NCI-H446 (cell line): ENCODE results near the gene TOR1A.
"Not testable (repeated sequence)": the region's sequence is repeated elsewhere in the genome, so short reads cannot be mapped to it uniquely, and the experiment has no call there.

ENCODE experiments used
- DNase-seq, 2 experiments: peaks; one replicate each; lab custom pipeline; 2025; lab: John Stamatoyannopoulos, UW

Gene TOR1A

DNA sequence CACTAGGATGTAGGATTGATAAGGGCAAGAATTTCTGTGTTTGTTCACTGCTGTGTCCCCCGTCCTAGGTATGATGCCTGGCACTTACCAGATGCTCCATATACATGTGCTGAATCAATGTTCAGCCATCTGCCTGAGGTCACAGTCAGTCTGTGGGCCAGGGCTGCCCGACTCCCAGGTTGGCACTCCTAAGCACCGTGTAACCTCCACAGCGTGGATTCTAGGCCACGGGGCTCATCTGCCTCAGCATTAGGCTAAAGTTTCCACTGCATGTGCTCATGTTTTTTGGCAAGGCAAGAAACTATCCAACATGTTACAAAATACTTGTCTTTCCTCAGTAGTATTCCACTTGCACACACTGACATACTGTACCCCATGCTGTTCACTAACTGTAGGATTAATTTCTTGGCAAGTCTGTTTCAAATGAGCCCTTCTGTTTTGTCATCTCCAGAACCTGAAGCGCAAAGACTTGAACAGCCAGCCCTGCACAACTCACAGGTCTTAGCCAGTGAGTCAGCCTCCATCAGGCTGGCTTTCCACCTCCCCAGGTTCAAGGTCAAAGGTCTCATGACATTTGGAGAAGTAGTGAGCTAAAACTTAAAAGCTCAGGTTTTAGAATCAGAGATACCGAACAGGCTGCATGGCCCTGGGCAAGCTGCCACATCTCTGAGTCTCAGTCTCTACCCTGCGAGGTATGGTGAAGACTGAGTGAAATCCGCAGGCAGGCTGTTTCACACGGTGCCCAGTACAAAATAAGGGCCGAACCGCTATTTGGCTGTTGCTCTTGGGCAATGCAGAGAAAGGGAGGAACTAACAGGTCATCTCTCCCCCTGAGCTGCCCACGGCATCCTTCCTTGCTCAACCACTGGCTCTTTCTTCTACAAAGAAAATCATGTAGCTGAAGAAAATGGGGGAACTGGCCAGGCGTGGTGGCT lies 7.2 kb downstream of the TOR1A start:
- DNase-seq, result no peak

DNA sequence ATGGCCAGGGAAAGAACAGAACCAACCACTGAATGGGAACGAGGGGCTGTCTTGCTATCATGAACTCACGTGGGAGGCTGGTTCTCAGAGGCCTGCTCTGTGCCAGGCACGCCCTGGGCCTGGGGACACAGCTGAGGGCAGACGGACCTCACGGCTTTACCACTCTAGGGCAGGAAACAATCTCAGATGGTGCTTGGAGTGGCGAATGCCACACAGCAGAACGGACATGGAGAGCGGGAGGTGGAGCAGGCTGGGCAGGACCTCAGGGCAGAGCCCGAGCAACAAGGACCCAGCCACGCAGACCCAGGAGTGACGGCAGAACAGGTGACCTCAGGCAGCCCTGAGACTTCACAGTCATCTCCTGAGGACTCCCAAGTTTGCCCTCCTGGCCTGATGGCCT lies 8.7 kb downstream of the TOR1A start:
- no peak for DNase-seq

DNA sequence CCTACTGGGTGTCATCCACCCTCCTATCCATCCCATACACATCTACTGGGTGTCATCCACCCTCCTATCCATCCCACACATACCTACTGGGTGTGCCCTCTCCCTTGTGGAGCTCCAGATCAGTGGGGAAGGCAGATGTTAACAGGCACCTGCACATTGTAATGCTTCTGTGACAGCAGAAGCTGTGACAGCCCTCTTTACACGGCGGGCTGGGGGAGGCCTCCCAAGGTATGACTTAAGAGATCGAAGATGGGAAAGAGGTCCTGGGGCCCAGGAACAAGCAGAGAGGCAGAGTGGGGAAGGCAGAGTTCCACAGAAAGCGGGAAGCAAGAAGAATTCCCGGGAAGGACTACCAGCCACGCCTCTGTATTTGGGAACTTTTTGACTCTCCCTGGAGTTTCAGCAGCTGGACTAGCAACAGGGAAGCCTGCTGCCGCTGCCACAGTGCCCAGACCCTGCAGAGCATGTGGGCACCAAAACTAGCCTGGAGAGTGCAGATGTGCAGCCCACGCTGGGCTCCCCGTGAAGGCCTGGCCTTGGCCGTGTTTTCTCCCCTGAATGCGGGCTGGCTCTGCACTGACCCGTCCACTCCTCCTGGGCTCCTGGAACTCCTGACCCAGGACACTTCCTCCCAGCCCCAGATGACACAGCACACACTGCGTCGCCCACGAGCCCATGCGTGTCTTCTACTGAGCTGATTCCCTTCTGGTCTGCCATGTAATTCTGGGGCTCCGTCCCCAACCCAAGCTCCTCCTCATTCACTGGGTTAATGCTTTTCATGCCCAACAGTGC lies 9.3 kb downstream of the TOR1A start:
- no peak for DNase-seq

DNA sequence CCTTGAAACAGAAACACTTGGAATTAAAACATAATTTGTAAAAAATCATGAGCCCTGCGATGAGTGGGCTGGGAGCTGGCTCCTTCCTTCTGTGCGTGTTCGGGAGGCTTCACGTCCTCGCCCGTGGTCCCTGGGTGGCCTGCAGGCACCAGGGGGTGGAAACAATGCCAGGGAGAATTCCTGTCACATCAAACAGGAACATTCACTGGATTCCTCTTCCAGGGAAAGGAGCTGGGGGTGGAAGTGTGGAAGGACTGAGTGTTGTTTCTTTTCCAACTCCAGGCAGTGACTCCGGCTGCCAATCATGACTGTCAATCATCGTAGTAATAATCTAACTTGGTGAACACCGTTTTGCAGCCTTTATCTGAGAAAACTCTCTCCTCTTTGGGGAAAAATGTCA lies 10.3 kb downstream of the TOR1A start:
- no peak for DNase-seq

DNA sequence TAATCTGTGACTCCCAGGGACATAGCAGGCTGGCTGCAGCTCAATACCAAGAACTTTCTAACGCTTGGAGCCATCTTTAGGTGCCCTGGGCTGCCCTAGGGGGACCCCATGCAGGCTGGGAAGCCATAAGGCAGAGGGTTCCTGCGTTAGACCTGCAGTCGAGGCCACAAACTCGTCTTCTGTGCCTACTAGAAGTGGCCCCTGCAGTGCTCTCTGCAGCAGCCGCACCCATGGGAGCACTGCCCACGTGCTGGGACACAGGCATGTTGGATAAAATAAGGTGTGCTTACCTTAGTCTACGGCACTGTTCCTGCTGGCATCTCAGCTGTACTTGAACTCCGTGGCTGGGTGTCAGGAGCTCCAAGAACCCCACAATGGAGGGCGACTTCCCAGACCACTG lies 11.6 kb downstream of the TOR1A start:
- no peak for DNase-seq

DNA sequence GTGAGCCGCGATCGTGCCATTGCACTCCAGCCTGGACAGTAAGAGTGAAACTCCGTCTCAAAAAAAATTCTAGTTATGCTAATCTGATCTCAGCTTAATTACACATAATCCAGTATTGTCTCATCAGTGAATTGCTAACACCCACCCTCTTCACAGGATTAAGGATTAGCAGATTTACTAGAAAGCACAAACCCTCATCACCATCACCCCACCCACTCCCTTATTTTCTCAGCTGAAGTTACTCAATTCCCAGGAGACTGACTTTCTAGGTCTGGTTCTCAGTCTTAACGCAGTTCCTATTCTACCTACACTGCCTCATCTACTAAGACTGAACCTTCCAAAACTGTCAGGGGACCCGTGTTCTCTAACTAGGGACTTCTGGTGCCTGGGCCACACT lies 12.0 kb downstream of the TOR1A start:
- DNase-seq, result no peak

DNA sequence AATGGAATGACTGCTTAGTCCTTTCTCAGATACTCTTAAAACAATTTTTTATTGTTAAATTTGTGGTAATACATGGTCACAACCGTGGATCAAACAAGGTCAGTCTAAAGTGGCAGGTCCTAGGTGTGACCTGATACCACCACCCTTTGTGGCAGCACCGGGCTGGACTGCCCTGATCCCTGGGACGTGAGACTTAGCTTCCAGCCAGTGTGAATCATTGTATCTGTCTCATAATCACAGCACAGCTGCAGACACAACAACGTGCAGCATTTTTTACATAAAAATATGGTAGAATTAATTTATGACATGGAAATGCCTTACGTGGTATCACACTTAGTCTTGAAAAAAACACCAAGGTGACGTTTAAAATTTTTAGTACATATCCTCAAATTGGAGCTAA lies 13.1 kb downstream of the TOR1A start:
- DNase-seq, result no peak

DNA sequence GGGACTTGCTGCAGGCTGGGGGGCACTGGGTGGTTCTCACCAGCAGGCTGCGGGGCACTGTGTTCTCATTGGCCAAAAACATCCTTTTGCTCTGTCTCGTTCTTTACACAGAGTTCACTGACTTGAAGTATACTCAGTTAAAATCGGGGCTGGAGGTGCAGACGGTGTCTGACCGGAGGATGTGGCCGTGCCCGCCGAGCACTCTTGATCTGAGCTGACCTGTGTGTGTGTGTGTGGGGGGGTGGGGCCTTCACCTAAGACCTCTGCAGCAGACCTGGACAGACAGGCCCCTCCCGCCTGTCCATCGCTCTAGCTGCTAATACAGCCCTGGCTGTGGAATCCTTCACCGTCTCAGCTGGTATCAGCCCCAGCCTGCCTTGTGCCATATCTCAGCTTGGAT lies 13.8 kb downstream of the TOR1A start:
- DNase-seq, result no peak

DNA sequence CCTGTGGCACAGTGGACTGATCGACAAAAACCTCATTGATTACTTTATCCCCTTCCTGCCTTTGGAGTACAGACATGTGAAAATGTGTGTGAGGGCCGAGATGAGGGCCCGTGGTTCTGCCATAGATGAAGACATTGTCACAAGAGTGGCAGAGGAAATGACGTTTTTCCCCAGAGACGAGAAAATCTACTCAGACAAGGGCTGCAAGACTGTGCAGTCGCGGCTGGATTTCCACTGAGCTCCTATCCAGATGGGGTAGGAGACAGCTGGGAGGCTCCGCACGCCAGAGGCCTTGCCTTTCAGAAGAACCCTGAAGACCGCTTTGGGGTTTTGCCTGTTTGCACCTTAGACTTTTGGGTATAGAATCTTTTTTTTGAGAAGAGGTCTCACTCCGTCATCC lies 14.6 kb downstream of the TOR1A start:
- no peak for DNase-seq

DNA sequence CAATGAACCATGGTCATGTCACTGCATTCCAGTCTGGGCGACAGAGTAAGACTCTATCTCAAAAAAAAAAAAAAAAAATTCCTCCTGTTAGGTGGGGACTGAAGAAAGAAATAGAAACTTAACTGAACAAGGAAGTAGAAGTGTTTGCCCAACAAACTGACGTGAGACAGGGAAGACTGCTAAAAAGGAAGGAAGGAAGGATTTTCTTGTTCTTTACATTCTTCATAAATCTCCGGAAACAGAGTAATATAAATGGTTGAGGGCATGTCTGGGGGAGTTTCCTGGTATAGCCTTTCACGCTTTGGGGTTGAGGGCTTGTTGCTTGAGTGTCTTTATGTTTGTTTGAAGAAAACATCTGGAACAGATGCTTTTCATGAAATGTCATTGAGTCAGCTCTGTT lies 17.9 kb downstream of the TOR1A start:
- DNase-seq, result no peak

DNA sequence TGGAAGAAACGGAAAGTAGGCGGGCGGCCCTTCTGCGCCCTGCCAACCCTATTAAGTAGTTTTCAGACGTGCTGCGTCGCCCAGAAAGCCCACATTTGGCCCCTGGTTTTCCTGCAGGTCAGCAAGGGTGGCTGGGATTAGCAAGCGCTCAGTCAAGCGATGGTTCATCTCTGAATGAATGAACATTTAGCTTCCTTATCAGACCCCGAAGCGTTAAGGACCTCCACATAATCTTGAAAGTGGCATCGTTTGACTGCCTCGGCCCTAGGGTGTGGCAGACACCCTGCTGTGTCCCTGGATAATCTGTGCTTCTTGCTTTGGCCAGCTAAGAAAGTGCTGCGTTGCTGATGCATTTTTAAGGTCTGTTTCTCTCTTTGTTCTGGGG lies 20.3 kb downstream of the TOR1A start:
- DNase-seq, result no peak

DNA sequence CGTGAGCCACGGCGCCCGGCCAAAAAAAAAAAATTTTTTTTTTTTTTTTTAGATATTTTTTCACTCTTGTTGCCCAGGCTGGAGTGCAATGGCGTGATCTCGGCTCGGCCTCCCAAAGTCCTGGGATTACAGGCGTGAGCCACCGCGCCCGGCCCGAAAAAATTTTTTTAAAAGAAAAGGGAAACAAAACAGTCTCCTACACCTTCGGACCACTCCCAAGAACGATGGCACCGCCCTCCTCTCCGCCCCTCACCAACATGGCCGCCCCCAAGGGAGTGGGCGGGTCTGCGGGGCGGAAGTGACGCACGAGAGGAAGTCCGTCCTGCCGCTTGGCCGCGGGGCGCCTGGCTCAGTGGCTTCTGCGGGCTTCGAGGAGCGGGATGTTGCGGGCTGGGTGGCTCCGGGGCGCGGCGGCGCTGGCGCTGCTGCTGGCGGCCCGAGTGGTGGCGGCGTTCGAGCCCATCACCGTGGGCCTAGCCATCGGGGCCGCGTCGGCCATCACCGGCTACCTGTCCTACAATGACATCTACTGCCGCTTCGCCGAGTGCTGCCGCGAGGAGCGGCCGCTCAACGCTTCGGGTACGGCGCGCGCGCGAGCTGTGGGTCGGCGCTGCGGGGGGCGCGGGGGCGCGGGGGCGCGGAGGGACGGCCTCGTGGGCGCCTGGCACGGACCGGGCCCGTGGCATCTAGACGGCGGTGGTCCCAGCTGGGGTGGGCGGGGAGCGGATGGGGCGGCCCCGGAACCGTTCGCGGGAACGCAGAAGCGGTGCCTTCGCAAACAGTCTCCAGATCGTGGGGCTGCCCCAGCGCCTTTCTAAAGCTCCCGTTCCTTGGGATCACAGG lies 20.9 kb downstream of the TOR1A start, which contains the start of gene TOR1B:
TSS of gene TOR1B (plus strand) at position 352 of the 843 bp plus-strand sequence. CDS start at position 381, 29 bp downstream.
- peak; percentile 55 to 89 for DNase-seq

DNA sequence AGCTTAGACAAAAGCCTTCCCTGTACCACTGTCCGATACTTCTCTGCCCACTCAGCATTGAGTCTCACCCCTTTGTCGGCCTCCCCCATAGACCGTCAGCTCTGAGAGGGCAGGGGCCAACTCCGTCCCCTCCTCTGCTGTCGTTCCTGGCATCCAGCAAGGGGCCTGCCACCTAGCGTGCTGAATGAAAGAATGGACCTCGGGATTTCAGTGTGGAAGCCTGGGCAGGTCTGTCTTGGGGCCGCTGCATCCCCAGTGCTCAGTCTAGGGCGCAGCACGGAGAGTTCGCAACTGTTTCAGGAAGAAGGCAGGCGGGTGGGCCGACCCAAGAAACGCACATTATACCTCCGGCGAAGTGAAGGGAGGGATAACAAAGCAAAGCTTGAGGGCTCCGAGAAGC lies 22.4 kb downstream of the TOR1A start:
- no peak for DNase-seq

DNA sequence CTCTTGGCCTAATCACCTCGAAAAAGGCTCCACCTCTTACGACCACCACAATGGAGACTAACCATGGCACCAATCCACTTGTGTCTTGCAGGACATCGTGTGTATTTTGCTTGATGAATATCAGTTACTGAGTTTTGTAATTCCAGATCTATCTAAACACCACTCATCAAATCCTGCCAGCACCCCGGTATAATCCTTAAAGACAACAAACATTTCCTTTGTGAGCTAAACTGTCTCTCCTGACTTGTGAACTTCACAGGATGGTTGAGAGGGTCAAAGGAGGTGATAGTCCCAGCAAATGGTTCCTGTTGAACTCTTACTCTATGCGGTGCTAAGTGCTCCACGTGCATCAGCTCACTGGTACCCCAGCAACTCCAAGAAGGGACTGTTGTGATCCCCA lies 25.0 kb downstream of the TOR1A start:
- no peak for DNase-seq

DNA sequence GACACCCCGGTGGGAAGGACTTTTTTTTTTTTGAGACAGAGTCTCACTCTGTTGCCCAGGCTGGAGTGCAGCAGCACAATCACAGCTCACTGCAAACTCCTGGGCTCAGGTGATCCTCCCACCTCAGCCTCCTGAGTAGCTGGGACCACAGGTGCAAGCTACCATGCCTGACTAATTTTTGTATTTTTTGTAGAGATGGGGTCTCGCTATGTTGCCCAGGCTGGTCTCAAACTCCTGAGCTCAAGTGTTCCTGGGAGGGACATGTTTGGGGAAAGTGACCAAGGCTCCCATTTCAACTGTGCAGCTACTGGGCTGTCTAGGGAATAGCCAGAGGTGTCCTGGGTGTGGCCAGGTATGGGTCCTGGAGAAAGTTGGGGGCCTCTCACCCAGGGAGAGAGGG lies 27.9 kb downstream of the TOR1A start:
- not testable (repeated sequence) for DNase-seq

DNA sequence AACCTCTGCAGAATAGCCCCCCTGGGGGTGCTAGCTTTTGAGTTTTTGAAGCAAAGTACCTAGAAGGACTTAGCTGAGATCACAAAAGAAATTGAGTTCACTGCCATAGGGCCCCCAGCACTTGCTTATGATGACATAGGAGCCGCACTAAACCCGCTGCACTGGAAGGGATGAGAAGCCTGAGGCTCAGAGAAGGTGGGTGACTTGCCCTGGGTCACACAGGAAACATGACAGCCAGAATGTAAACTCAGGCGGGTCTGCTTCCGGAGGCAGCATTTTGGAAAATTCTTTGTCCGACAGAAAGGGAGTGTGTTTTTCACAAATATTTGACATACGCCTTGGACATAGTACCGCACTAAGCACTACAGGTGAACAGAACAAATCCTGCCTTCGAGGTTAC lies 29.4 kb downstream of the TOR1A start:
- DNase-seq, result no peak

DNA sequence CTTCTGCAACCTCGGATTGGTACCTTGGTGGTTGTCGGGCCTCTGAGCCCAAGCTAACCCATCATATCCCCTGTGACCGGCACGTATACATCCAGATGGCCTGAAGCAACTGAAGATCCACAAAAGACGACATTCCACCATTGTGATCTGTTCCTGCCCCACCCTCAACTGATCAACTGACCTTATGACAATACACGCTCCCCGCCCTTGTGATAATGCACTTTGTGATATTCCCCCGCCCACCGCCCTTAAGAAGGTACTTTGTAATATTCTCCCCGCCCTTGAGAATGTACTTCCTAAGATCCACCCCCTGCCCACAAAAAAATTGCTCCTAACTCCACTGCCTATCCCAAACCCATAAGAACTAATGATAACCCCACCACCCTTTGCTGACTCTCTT lies 37.5 kb downstream of the TOR1A start:
- no peak for DNase-seq

DNA sequence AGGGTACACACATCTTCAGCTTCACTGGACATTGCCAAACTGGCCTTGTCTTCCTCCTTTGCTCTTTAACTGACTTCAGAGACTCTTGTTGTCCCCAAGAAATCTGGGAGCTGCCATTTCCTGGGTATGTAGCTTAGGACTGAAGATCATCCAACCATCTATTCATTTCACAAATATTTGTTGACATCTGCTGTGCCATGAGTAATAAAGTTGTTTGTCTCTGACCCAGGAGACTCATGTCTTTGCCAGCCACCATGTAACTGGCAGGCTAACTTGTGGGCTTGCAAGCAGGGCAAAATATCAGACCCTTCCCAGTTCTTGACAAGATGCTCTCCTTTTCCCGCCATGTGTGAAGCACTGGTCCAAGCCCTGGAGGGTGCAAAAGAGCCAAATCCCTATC lies 38.1 kb downstream of the TOR1A start:
- no peak for DNase-seq

DNA sequence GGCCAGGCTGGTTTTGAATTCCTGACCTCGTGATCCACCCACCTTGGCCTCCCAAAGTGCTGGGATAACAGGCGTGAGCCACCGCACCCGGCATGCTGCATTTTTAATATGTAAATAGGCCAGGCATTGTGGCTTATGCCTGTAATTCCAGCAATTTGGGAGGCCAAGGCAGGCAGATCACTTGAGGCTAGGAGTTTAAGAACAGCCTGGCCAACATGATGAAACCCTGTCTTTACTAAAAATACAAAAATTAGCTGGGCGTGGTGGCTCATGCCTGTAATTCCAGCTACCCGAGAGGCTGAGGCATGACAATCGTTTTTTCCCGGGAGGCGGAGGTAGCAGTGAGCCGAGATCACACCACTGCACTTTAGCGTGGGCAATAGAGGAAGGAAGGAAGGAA lies 39.0 kb downstream of the TOR1A start:
- DNase-seq, result not testable (repeated sequence)

DNA sequence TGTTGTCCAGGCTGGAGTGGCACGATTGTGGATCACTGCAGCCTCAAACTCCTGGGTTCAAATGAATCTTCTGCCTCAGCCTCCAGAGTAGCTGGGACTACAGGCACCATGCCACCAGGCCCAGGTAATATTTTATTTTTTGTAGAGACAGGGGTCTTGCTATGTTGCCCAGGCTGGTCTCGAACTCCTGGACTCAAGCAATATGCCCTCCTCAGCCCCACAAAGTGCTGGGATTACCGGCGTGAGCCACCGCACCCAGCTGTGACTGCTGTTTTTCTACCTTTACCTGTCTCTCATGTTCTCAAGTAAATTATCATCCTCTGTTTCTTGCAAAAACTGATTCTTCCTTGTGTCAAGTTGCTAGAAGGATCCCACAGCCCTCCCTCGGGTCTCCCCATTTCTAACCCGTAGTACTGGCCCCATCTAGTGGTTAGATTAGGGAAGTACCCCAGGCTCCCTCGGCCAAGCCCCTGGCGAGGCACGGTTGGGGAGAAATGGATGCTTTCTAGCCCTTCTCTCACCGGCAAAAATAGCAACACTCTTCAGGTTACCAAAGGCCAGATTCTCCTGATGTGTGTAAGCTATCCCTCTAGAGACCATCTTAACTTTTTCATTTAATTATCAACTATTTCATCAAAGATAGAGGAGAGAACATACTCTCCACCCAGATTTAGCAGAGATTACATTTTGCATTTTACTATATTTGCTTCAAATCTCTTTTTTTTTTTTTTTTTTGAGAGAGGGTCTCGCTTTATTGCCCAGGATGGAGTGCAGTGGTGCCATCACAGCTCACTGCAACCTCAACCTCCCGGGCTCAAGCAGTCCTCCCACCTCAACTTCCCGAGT lies 40.2 kb downstream of the TOR1A start:
- DNase-seq, result peak in 1 of 2 experiments; percentile 56

DNA sequence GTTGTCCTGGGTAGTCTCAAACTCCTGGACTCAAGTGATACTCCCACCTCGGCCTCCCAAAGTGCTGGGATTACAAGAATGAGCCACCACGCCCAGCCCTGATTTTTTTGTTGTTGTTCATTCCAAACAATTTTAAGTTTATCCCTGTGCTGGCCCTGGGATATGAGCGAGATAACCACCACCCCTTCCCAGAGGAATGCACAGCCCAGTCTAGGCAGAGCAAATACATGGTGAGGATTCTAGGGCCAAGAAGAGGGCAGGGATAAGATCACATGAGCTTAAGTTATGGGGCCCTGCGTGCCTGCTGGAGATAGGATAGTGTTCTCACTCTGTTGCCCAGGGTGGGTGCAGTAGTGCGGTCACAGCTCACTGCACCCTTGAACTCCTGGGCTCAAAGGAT lies 42.0 kb downstream of the TOR1A start:
- no peak for DNase-seq
